ENCODE measurements around the gene SPARCL1.

- TF ChIP-seq CTCF (IDR thresholded peaks at IDR 0.05), result no peak
- TF ChIP-seq POLR2A (IDR thresholded peaks at IDR 0.05), result no peak
Measured at GRCh38 chr4:87574996-87575395, 45.8 kb upstream of the SPARCL1 start.
